Inflammatory macrophage (primary cell): ENCODE measurements around the gene POLD4.

ENCODE experiments used
- DNase-seq, 2 donors: peaks; one replicate each; pipeline ENCODE4 v3.0.0-alpha.2; 2020 to 2022

Gene POLD4

DNA sequence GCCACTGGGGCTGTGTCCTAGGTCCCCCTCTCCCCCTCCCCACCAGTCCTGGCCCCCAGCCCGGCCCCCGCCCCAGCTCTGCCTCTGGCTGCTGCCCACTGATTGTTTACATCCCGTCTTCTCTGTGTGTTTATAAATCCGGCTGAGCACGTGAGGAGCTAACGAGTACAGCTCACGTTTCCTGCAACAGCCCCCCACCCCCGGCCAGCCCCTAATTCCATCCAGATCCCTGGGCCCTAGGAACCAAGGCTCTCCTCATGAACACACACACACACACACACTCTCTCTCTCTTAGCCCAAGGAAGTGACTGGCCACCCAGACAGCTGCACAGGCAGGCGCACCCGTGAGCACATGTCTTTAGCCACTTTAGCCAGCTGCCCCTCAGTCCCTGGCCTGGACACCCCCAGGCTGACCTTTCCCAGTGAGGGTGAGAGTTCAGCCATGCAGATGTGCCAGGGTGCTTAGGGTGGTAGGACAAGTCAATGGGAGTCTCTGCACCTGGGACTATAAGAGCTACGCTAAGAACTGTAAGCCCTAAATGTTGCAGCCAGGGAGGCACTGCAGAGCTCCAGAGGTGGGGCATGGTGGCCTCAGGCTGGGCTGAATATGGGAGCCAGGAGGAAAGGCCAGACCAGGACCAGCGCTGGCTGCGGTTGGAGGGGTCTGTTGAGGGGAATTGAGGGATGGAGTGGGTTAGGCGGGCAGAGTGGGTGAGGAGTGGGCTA, 17.2 kb upstream of the POLD4 start:
- no peak for DNase-seq

GRCh38 chr11:67369801-67370284, 16.5 kb upstream of the POLD4 start:
- DNase-seq: no peak

DNA sequence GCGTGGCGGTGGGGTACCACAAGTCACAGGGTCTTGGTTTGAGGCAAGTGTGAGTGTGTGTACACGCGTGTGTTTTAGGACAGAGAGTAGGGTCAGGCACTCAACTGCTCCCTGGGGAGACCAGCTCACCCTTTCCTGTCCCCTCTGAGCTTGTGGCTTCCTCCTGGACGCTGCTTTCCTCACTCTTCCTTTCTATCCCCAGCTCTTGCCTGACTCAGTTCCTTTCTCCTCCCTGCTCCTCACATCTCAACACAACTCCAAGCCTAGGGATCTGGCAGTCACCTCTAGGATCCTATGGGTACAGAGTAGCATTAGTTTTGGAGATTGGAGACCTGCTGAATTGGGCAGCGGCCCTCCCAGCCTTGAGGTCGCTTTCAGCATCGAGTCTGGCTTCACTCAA, 15.9 kb upstream of the POLD4 start:
- no peak for DNase-seq

GRCh38 chr11:67368621-67369020, 15.3 kb upstream of the POLD4 start:
- DNase-seq: no peak

DNA sequence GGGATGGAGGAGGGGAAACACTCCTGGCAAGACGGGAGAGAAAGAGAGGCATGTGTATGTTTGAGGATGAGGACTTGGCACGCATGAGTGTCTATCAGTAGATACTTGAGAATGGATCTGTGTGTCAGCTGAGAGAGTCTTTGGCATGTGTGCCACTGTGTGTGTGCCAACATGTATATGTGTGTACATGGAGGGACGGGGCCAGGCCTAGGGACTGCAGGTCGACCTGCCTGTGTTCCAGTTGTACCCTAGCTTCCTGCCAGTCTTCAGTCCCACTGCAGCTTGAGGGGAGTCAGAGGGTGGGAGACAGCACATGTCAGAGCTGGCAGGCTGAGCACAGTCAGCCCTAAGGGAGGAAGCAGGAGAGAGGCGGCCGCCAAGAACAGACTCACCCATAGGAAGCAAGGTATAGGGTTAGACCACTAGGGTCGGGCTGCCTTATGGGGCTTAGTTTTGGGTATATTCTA, 14.4 kb upstream of the POLD4 start:
- DNase-seq: no peak

DNA sequence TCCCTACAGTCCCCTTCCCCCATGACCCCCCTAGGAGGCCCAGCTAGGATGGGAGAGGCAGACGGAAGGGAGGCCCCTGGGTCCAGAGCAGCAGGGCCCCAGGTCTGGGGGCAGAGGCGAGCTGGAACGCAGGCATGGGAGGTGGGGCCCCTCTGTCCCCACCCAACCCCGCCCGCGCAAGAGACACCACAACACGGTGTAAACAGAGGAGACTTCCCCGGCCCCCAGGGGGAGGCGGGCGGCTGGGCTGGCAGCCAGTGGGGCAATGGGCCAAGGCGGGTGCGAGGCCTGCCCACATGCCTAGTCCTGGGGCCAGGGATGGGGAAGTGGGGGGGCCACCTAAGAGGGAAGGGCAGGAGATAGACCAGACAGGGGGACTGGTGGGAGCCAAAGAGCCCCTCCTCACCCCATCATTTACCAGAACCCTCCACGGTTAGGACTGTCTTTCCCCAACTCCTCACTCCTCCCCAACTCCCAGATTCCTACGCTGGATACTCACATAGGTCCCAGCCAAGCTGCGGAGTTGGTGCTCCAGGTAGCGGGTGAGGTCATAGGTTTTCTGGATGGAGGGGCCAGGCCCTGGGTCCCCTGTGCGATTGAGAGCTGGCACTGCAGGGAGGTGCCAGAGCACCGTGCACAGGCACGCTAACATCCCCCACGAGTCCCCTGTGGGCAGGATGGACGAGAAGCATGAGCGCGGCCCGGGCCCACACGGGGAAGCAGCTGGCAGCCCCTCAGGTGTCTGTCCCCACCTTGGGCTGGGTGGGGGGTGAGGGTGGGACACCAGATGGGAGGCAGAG, 13.8 kb upstream of the POLD4 start:
- peak in 1 of 2 donors; percentile 35 for DNase-seq

DNA sequence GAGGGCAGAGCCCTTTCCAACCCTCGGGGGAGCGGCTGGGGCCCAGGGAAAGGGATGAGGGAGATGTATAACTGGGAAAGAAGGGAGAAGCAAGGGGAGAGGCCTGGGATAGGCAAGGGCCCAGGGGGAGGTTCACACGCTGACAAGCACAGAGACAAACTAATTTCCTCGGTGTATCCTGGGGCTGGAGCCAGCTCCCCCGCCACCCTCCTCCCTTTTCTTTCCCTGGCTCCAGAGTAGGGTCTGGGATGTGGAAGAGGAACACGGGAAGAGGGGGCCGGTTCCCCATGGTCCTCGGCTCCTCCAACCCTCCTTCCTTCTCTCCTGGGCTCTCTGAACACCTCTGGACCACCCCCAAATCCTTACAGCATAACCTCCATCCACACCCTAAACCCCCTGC, 13.2 kb upstream of the POLD4 start:
- DNase-seq: no peak

- DNase-seq: no peak
Observed at GRCh38 chr11:67365736-67366444, 12.5 kb upstream of the POLD4 start.

DNA sequence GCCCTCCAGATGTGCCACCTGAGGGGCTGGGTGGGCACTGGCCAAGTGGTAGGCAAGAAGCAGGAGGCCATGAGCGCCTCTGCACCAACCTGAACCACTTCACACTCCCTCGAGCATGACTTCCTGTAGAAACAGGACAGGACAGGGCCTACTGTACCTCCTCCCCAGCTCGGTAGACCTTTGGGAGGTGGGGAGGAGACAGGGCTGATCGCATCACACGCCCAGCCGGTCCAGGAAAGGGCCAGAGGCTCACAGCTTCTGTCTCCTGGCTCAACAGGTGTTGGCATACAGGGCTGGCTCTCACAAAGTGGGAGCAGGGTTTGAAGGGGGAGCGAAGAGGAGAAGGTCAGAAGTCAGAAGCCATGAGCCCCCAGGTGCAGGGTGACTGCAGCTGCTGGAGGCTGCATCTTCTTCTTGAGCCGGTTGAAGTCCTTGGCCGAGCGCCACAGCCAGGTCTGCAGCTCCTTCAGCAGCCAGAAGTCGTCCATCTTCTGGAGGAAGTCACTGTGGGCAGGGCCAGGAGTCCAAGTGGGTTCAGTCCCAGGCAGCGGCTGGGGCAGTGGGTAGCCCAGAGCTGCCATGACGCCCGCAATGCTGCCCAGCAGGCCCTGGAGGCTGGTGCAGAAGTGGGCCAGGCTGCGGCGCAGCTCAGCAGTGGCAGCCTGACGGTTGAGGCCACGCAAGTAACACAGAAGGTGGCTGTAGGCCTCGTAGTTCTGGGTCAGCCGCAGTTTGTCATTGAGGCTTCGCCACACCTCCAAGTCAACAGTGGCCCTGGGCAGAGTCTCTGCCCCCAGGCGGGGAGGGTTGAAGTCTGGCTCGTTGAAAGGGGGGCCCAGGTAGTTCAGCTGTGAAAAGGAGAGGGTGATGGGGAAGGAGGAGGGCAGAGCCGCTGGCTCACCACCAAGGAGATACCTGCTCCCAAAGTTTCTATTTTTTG, 11.7 kb upstream of the POLD4 start:
- DNase-seq: no peak

- DNase-seq: no peak
Observed at GRCh38 chr11:67364169-67364568, 10.8 kb upstream of the POLD4 start.

- no peak for DNase-seq
Observed at GRCh38 chr11:67357831-67358670, 4.7 kb upstream of the POLD4 start.

DNA sequence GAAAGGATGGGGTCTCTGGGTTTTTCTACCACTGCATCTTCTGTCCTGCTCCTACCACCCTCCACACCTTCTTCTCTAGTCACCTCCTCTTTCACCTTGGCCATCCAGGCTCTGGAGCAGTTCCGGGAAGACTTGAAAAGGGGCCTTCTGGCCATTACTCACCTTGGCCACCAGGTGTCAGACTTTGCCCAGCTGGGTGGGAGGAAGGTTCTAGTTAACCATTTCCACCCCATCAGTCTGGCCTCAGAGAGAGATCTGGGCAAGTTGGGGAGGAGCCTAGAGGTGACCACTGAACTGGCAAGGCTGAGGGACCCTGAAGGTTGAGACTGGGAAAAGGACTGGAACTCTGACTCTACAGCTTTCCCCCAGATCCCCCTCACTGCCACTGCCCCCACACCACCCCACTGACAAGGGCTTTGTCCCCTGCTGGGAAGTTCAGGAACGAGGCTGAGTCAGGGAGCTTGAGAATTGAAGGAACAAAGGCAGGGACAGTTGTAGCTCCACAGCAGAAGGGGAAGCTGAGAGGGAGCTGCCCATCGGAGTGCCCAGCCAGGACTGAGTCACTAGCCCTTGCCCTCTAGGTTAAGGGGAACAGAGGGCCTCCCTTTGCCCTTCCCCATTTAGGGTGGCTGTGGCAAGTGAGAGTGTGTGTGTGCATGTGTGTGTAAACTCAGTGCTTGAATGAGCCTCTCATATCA, 3.7 kb upstream of the POLD4 start:
- peak; percentile 95 to 96 for DNase-seq

GRCh38 chr11:67356387-67356863, 3.1 kb upstream of the POLD4 start:
- no peak for DNase-seq

GRCh38 chr11:67355794-67356386, 2.5 kb upstream of the POLD4 start:
- DNase-seq: no peak

DNA sequence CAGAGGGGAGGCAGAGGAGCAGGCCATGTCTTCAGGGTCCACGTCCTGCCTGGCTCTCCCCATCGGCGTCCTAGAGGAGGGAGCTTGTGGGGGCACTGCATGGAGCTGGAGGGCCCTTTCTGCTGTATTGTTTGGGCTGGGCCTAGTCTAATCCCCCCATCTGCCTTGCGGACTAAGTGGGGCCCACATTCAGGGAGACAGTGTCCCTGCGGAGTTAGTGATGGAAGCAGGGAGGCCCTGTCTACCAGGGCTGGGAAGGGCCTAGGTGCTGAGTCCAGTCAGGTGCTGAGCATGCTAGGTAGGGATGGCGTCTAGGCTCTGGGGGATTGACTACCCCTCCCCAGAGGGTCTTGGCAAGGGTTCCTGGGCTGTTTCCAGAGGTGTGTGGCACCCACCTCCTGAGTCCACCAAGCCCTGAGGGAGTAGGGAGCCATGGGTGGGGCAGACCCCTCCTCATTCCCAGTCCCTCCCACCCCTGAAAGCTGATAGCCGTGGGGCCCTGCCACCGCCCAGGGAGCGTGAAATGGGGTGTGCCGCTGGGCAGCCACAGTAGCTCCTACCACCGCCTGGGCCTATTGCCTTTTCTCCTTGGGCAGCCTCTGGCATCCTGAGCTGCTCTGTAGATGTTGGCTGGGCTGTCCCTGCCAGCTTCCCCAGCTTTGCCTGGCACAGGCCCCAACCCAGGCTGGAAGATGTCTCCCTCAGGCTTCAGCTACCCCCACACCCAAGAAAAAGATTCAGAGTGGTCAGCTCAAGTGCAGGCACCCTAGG, 1.9 kb upstream of the POLD4 start:
- DNase-seq: no peak

- peak; percentile 78 to 90 for DNase-seq
Observed at GRCh38 chr11:67354075-67355022, 1.0 kb upstream of the POLD4 start.

- DNase-seq: peak; percentile 60 to 69
Observed at GRCh38 chr11:67352546-67353316, 615 bp downstream of the POLD4 start.
